HepG2 (cell line): ENCODE data around the gene DCST2. TPM values are rescaled to one million over a fixed set of nuclear protein-coding genes. Genes with fewer than 3 reads are reported as not detected.
A peak's percentile ranks its signal among the peaks of the same experiment; 100 is the strongest.

Source experiments
- CENPBD1 ChIP-seq: sonication (generic); formaldehyde crosslinking; IDR thresholded peaks from 2 replicates; pipeline ENCODE4 v1.8.0; 2022; ENCODE audit warnings: missing genetic modification reagents, low read depth, mild to moderate bottlenecking, borderline replicate concordance
- EED ChIP-seq: sonication (generic); formaldehyde crosslinking; IDR thresholded peaks from 2 replicates; pipeline ENCODE4 v1.5.0; 2020; ENCODE audit warnings: mild to moderate bottlenecking, missing genetic modification reagents
- HMGXB4 ChIP-seq, 2 experiments: sonication (generic) in 1 of 2; formaldehyde crosslinking in 1 of 2; IDR thresholded peaks; 2 replicates each; pipeline versions ENCODE4 v1.4.0 to v1.6.1; 2018 to 2020; ENCODE audit warnings: missing genetic modification reagents in 2 of 2, borderline replicate concordance in 1 of 2, low read depth in 1 of 2, mild to moderate bottlenecking in 1 of 2, missing biosample characterization in 1 of 2
- RFX3 ChIP-seq: IDR thresholded peaks from 2 replicates; pipeline ENCODE4 v1.6.1; 2016; ENCODE audit warnings: missing biosample characterization, missing genetic modification reagents
- SMAD1 ChIP-seq: sonication (generic); formaldehyde crosslinking; IDR thresholded peaks from 2 replicates; pipeline ENCODE4 v1.4.0; 2020; ENCODE audit warnings: missing genetic modification reagents, low read depth, mild to moderate bottlenecking, borderline replicate concordance
- THAP11 ChIP-seq: IDR thresholded peaks from 2 replicates; pipeline ENCODE4 v1.6.1; 2016; ENCODE audit warnings: missing biosample characterization, missing genetic modification reagents
- TRIM22 ChIP-seq: fragments of 450-650 bp; IDR thresholded peaks from 2 replicates; pipeline ENCODE4 v1.6.1; 2017
- ZNF382 ChIP-seq: sonication (generic); formaldehyde crosslinking; IDR thresholded peaks from 2 replicates; pipeline ENCODE4 v1.5.0; 2020; ENCODE audit warnings: missing genetic modification reagents, mild to moderate bottlenecking, borderline replicate concordance
- ZNF44 ChIP-seq: sonication (generic); formaldehyde crosslinking; IDR thresholded peaks from 2 replicates; pipeline ENCODE4 v1.5.1; 2020; ENCODE audit warnings: mild to moderate bottlenecking, missing genetic modification reagents
- polyA plus RNA-seq, 8 experiments: library from polyadenylated mRNA; depleted of rRNA in 3 of 8; stranded (reverse) in 7 of 8; unstranded in 1 of 8; fragments of >200 nt; fragmentation: Illumina TruSeq in 4 of 8; extraction: Trizol in 4 of 8; gene quantifications; 2 replicates each; pipeline versions ENCODE4 v1.2.1 to v1.2.3, GENCODE V29; 2011 to 2016; ENCODE audit warnings: low read depth in 4 of 8, missing spikeins in 1 of 8, mixed read lengths in 1 of 8; ENCODE audit not compliant: insufficient read depth in 1 of 8
- total RNA-seq, 5 experiments: library from RNA; depleted of rRNA; stranded (reverse); fragments of >200 nt; fragmentation: Illumina TruSeq; extraction: Trizol; gene quantifications; 2 replicates each; pipeline ENCODE4 v1.2.3, GENCODE V29; 2016; ENCODE audit warnings: low read depth in 1 of 5
- TF ChIP-seq, protein P1 (sequence below): sonication (generic); formaldehyde crosslinking; IDR thresholded peaks from 2 replicates; pipeline ENCODE4 v1.9.0; 2022; ENCODE audit warnings: missing genetic modification reagents, mild to moderate bottlenecking, borderline replicate concordance
- TF ChIP-seq, protein P2 (sequence below): sonication (generic); formaldehyde crosslinking; IDR thresholded peaks from 2 replicates; pipeline ENCODE4 v1.8.1; 2022; ENCODE audit warnings: low read depth, mild to moderate bottlenecking, missing genetic modification reagents

The DCST2 gene
- total and polyA plus RNA-seq, 2 of the 13 experiments (the other 11 are each of a cell fraction or from before 2014, with no cell fraction given), result 0.74 TPM; not detected in 1

- TF ChIP-seq, protein P1, sequence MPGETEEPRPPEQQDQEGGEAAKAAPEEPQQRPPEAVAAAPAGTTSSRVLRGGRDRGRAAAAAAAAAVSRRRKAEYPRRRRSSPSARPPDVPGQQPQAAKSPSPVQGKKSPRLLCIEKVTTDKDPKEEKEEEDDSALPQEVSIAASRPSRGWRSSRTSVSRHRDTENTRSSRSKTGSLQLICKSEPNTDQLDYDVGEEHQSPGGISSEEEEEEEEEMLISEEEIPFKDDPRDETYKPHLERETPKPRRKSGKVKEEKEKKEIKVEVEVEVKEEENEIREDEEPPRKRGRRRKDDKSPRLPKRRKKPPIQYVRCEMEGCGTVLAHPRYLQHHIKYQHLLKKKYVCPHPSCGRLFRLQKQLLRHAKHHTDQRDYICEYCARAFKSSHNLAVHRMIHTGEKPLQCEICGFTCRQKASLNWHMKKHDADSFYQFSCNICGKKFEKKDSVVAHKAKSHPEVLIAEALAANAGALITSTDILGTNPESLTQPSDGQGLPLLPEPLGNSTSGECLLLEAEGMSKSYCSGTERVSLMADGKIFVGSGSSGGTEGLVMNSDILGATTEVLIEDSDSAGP, result peak; percentile 93
- peak; percentile 15; the same call in 1 of the 2 replicates for TF ChIP-seq THAP11 (CRISPR knock-in tag)
- TF ChIP-seq TRIM22, result no peak
- no peak for TF ChIP-seq ZNF382 (CRISPR knock-in tag)
- TF ChIP-seq CENPBD1, result no peak
- TF ChIP-seq, protein P2, sequence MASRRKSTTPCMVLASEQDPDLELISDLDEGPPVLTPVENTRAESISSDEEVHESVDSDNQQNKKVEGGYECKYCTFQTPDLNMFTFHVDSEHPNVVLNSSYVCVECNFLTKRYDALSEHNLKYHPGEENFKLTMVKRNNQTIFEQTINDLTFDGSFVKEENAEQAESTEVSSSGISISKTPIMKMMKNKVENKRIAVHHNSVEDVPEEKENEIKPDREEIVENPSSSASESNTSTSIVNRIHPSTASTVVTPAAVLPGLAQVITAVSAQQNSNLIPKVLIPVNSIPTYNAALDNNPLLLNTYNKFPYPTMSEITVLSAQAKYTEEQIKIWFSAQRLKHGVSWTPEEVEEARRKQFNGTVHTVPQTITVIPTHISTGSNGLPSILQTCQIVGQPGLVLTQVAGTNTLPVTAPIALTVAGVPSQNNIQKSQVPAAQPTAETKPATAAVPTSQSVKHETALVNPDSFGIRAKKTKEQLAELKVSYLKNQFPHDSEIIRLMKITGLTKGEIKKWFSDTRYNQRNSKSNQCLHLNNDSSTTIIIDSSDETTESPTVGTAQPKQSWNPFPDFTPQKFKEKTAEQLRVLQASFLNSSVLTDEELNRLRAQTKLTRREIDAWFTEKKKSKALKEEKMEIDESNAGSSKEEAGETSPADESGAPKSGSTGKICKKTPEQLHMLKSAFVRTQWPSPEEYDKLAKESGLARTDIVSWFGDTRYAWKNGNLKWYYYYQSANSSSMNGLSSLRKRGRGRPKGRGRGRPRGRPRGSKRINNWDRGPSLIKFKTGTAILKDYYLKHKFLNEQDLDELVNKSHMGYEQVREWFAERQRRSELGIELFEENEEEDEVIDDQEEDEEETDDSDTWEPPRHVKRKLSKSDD (CRISPR knock-in tag), result no peak
- peak in 1 of 2 experiments; percentile 48; a peak in 2 of 4 replicates for TF ChIP-seq HMGXB4 (CRISPR knock-in tag; IDR thresholded peaks at IDR 0.05; ENCODE audit: borderline replicate concordance in 1 of 2, low read depth in 1 of 2)
- TF ChIP-seq RFX3 (CRISPR knock-in tag), result no peak
- no peak for TF ChIP-seq SMAD1 (CRISPR knock-in tag)
- no peak for TF ChIP-seq ZNF44 (CRISPR knock-in tag)
- no peak for TF ChIP-seq EED (CRISPR knock-in tag)
These were observed 11.5 kb upstream of the DCST2 start (continued) for GRCh38 chr1:155044812-155045657.
